HL-60 (cell line): Measurements from ENCODE around the gene FMNL2.

Experiments used
- DNase-seq, 2 experiments: peaks; one replicate each; pipeline ENCODE4 v3.0.0-alpha.2; 2010 to 2020; ENCODE audit warnings: low read depth in 1 of 2, low spot score in 1 of 2
- H3K27ac ChIP-seq: fragments of 250-450 bp; sonication (Bioruptor Pico); replicated peaks from 2 replicates; pipeline ENCODE4 v1.5.1; 2020; ENCODE audit warnings: mild to moderate bottlenecking, moderate library complexity
- H3K27me3 ChIP-seq: fragments of 250-450 bp; sonication (Bioruptor Pico); 2 replicates; pipeline ENCODE4 v1.5.1; 2021; ENCODE audit warnings: mild to moderate bottlenecking, moderate library complexity; ENCODE audit not compliant: insufficient read depth, poor library complexity, severe bottlenecking
- H3K4me3 ChIP-seq: replicated peaks from 2 replicates; pipeline ENCODE4 v1.5.1; 2011; ENCODE audit warnings: mild to moderate bottlenecking, control low read depth, low read length; ENCODE audit not compliant: insufficient read depth
- GABPA ChIP-seq: IDR thresholded peaks from 2 replicates; pipeline ENCODE4 v1.6.1; 2012; ENCODE audit warnings: low read depth
- POLR2AphosphoS5 ChIP-seq: IDR thresholded peaks from 2 replicates; pipeline ENCODE4 v1.6.1; 2012; ENCODE audit warnings: low read depth
- SPI1 ChIP-seq: IDR thresholded peaks from 2 replicates; pipeline ENCODE4 v1.6.1; 2012; ENCODE audit warnings: low read depth, mild to moderate bottlenecking, borderline replicate concordance
- TF ChIP-seq, protein P1 (sequence below): IDR thresholded peaks from one replicate; pipeline ENCODE4 v1.5.1; 2011; ENCODE audit warnings: low read length, control low read depth, inconsistent platforms; ENCODE audit not compliant: insufficient read depth
- TF ChIP-seq, protein P2 (sequence below): IDR thresholded peaks from 2 replicates; pipeline ENCODE4 v1.6.1; 2012; ENCODE audit warnings: low read depth; ENCODE audit not compliant: insufficient replicate concordance

FMNL2 gene

DNA sequence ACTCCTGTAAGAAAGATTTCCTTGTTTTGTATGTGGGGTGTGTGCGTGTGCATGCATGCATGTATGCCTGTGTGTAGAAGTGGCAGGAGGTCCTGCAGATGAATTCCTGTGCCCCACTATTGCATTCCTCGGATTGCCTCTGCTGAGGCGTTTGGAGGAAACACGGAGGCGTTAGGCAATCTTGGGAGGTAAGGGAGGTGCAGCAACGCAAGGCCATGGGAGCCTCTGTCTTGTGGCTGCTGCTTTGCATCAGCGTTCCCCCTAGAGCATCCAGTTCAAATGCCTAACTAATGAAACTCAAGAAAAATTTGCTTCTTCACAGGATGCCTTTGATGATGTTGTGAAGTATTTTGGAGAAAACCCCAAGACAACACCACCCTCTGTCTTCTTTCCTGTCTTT lies 302.3 kb downstream of the FMNL2 start:
- TF ChIP-seq, protein P1, sequence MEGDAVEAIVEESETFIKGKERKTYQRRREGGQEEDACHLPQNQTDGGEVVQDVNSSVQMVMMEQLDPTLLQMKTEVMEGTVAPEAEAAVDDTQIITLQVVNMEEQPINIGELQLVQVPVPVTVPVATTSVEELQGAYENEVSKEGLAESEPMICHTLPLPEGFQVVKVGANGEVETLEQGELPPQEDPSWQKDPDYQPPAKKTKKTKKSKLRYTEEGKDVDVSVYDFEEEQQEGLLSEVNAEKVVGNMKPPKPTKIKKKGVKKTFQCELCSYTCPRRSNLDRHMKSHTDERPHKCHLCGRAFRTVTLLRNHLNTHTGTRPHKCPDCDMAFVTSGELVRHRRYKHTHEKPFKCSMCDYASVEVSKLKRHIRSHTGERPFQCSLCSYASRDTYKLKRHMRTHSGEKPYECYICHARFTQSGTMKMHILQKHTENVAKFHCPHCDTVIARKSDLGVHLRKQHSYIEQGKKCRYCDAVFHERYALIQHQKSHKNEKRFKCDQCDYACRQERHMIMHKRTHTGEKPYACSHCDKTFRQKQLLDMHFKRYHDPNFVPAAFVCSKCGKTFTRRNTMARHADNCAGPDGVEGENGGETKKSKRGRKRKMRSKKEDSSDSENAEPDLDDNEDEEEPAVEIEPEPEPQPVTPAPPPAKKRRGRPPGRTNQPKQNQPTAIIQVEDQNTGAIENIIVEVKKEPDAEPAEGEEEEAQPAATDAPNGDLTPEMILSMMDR: no peak
- TF ChIP-seq POLR2AphosphoS5 (no peak), GABPA (no peak)
- TF ChIP-seq, protein P2, sequence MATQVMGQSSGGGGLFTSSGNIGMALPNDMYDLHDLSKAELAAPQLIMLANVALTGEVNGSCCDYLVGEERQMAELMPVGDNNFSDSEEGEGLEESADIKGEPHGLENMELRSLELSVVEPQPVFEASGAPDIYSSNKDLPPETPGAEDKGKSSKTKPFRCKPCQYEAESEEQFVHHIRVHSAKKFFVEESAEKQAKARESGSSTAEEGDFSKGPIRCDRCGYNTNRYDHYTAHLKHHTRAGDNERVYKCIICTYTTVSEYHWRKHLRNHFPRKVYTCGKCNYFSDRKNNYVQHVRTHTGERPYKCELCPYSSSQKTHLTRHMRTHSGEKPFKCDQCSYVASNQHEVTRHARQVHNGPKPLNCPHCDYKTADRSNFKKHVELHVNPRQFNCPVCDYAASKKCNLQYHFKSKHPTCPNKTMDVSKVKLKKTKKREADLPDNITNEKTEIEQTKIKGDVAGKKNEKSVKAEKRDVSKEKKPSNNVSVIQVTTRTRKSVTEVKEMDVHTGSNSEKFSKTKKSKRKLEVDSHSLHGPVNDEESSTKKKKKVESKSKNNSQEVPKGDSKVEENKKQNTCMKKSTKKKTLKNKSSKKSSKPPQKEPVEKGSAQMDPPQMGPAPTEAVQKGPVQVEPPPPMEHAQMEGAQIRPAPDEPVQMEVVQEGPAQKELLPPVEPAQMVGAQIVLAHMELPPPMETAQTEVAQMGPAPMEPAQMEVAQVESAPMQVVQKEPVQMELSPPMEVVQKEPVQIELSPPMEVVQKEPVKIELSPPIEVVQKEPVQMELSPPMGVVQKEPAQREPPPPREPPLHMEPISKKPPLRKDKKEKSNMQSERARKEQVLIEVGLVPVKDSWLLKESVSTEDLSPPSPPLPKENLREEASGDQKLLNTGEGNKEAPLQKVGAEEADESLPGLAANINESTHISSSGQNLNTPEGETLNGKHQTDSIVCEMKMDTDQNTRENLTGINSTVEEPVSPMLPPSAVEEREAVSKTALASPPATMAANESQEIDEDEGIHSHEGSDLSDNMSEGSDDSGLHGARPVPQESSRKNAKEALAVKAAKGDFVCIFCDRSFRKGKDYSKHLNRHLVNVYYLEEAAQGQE: no peak
- no peak for DNase-seq
- Histone ChIP-seq H3K27ac (no peak overlapping the region), H3K4me3 (no peak overlapping the region), H3K27me3 (no peaks in the 10 kb centered on the region)

DNA sequence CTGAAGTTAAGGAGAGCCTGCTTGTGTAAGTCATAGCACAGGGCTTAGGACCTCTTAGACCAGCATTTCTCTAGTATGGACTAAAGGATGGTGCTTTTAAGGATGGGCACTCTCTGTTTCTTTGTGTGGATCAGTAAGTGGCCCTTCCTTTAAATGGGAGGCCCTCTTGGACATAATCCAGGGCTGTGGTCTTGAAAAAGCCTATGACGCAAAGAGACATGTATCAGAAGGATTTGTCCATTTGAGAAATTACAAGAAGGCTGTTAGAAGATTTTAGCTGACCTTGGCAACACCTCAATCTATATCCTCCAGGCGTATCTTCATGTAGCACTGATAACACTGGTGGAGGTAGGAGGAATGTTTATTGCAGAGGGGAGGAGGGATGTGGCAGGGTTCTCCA lies 303.1 kb downstream of the FMNL2 start:
- TF ChIP-seq, protein P2: no peak
- TF ChIP-seq SPI1: no peak
- TF ChIP-seq GABPA: no peak
- TF ChIP-seq POLR2AphosphoS5: no peak
- TF ChIP-seq, protein P1: no peak
- no peak overlapping the region for H3K27ac ChIP-seq
- H3K27me3 ChIP-seq: no peaks in the 10 kb centered on the region
- no peak overlapping the region for H3K4me3 ChIP-seq
- DNase-seq: no peak

DNA sequence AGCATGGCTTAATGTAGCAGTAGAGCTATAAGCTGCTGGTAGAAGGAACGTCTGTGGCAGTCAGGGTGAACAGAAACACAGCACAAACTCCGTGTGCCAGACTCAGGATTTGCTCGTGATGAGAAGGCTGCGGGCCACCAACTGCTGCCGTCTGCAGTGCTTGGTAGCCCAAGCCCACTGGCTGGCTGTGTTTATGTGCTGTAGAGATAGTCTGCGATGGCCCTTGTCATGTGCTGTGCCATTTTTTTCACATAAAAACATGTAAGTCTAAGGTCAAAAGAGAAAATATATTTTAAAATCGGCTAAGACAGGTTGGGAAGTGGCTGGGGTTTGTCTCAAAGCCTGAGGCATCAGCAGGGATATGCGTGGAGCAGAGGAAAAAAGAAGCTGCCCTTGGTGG lies 303.6 kb downstream of the FMNL2 start:
- H3K27me3 ChIP-seq: no peaks in the 10 kb centered on the region
- H3K27ac ChIP-seq: no peak overlapping the region
- no peak for DNase-seq
- TF ChIP-seq, protein P1: no peak
- TF ChIP-seq, protein P2: no peak
- TF ChIP-seq GABPA (no peak), POLR2AphosphoS5 (no peak), SPI1 (no peak)
- no peak overlapping the region for H3K4me3 ChIP-seq
